GM12891 (cell line): Measurements from ENCODE around the gene F12.
"Not testable (repeated sequence)": the region's sequence is repeated elsewhere in the genome, so short reads cannot be mapped to it uniquely, and the experiment has no call there.

Source experiments
- POLR2A ChIP-seq: IDR thresholded peaks from 2 replicates; pipeline ENCODE4 v1.6.1; 2011; ENCODE audit warnings: low read depth, low read length, control low read depth
- POLR2AphosphoS5 ChIP-seq: IDR thresholded peaks from 2 replicates; pipeline ENCODE4 v1.6.1; 2011; ENCODE audit warnings: low read depth, low read length, control low read depth
- SPI1 ChIP-seq: IDR thresholded peaks from 2 replicates; pipeline ENCODE4 v1.6.1; 2011; ENCODE audit warnings: low read depth, low read length, control low read depth
- TAF1 ChIP-seq: IDR thresholded peaks from 2 replicates; pipeline ENCODE4 v1.6.1; 2011; ENCODE audit warnings: low read depth, low read length, control low read depth

DNA sequence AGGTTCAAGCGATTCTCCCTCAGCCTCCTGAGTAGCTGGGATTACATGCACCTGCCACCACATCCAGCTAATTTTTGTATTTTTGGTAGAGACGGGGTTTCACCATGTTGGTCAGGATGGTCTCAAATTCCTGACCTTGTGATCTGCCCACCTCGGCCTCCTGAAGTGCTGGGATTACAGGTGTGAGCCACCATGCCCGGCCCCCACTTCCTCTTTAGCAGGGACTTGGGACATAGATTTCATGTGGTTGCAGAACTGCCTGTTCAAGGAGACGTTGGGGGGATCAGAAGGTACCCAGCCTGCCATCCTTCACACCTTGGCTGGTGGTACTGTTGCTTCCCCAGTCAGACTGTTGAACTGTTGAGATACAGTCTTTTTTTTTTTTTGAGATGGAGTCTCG is 7.7 kb upstream of the F12 start:
- TF ChIP-seq SPI1, POLR2A, TAF1, POLR2AphosphoS5: not testable (repeated sequence)
